ENCODE results near the gene SNORC.

- TF ChIP-seq CTCF (IDR thresholded peaks at IDR 0.05): no peak
- no peak for TF ChIP-seq EZH2 (IDR thresholded peaks at IDR 0.05)
- TF ChIP-seq EZH2phosphoT487 (IDR thresholded peaks at IDR 0.05): no peak
Observed at GRCh38 chr2:232859385-232859916, 10.6 kb upstream of the SNORC start.
